Stimulated activated memory B cell treated with anti-CD40 and anti-IgM and Interleukin-4, amounts not matched to agents 10 μg/mL and 1 μg/mL and 100 μg/mL, for 72 hours (primary cell): ENCODE results near the gene STPG1.

Source experiments
- ATAC-seq: fragments of 150-1000 bp; cut with Tn5 transposase; 2 replicates; pipeline ENCODE4 v1.10.0; 2021
- H3K27ac Mint-ChIP-seq: one replicate; pipeline ENCODE4 v1.8.0; 2022; ENCODE audit warnings: mild to moderate bottlenecking, mixed read lengths
- H3K27me3 Mint-ChIP-seq: one replicate; pipeline ENCODE4 v1.8.0; 2022; ENCODE audit warnings: mixed read lengths
- H3K36me3 Mint-ChIP-seq: one replicate; pipeline ENCODE4 v1.8.0; 2022; ENCODE audit warnings: mixed read lengths
- H3K4me1 Mint-ChIP-seq: one replicate; pipeline ENCODE4 v1.8.0; 2022; ENCODE audit warnings: mixed read lengths
- H3K4me3 Mint-ChIP-seq: one replicate; pipeline ENCODE4 v1.8.0; 2022; ENCODE audit warnings: mild to moderate bottlenecking, moderate library complexity, mixed read lengths
- H3K9me3 Mint-ChIP-seq: one replicate; pipeline ENCODE4 v1.8.0; 2022; ENCODE audit warnings: mixed read lengths

Gene STPG1

GRCh38 chr1:24336075-24336474 lies 77.5 kb downstream of the STPG1 start:
- no peak overlapping the region for H3K4me3 Mint-ChIP-seq

GRCh38 chr1:24331961-24332673 lies 81.5 kb downstream of the STPG1 start:
- Mint-ChIP-seq H3K36me3 (no peaks in the 10 kb centered on the region), H3K27ac (no peak overlapping the region), H3K4me3 (no peak overlapping the region), H3K4me1 (no peaks in the 10 kb centered on the region), H3K9me3 (no peaks in the 10 kb centered on the region), H3K27me3 (no peaks in the 10 kb centered on the region)
- ATAC-seq: no peak

More at GRCh38 chr1:24336075-24336474, 77.5 kb downstream of the STPG1 start:
- no peak overlapping the region for H3K27ac Mint-ChIP-seq
- peaks cover 9% of the 10 kb centered on the region for H3K27me3 Mint-ChIP-seq
- no peaks in the 10 kb centered on the region for H3K36me3 Mint-ChIP-seq
- no peak for ATAC-seq
- H3K4me1 Mint-ChIP-seq: no peaks in the 10 kb centered on the region
- no peaks in the 10 kb centered on the region for H3K9me3 Mint-ChIP-seq

GRCh38 chr1:24329797-24330543 lies 83.6 kb downstream of the STPG1 start:
- ATAC-seq: no peak
- no peaks in the 10 kb centered on the region for H3K4me1 Mint-ChIP-seq
- H3K27ac Mint-ChIP-seq: no peak overlapping the region
- peaks cover 7% of the 10 kb centered on the region for H3K27me3 Mint-ChIP-seq
- no peaks in the 10 kb centered on the region for H3K36me3 Mint-ChIP-seq
- no peak overlapping the region for H3K4me3 Mint-ChIP-seq
- H3K9me3 Mint-ChIP-seq: no peaks in the 10 kb centered on the region

GRCh38 chr1:24329331-24329730 lies 84.3 kb downstream of the STPG1 start:
- Mint-ChIP-seq H3K36me3 (no peaks in the 10 kb centered on the region), H3K27ac (no peak overlapping the region), H3K4me1 (no peaks in the 10 kb centered on the region), H3K4me3 (no peak overlapping the region), H3K9me3 (no peaks in the 10 kb centered on the region), H3K27me3 (peaks cover 7% of the 10 kb centered on the region)
- ATAC-seq: no peak

GRCh38 chr1:24327891-24328290 lies 85.7 kb downstream of the STPG1 start:
- Mint-ChIP-seq H3K4me3 (no peak overlapping the region), H3K9me3 (no peaks in the 10 kb centered on the region), H3K36me3 (no peaks in the 10 kb centered on the region), H3K4me1 (no peaks in the 10 kb centered on the region), H3K27me3 (peaks cover 7% of the 10 kb centered on the region), H3K27ac (no peak overlapping the region)
- ATAC-seq: no peak

- Mint-ChIP-seq H3K4me3 (no peak overlapping the region), H3K27me3 (peaks cover 7% of the 10 kb centered on the region), H3K4me1 (no peaks in the 10 kb centered on the region), H3K27ac (no peak overlapping the region), H3K9me3 (no peaks in the 10 kb centered on the region), H3K36me3 (no peaks in the 10 kb centered on the region)
- ATAC-seq: no peak
Measured at GRCh38 chr1:24327486-24327885, 86.1 kb downstream of the STPG1 start.

GRCh38 chr1:24325587-24326449 lies 87.8 kb downstream of the STPG1 start:
- H3K36me3 Mint-ChIP-seq: no peaks in the 10 kb centered on the region
- H3K27me3 Mint-ChIP-seq: peaks cover 7% of the 10 kb centered on the region
- no peaks in the 10 kb centered on the region for H3K9me3 Mint-ChIP-seq
- no peak overlapping the region for H3K27ac Mint-ChIP-seq
- peaks cover 16% of the 10 kb centered on the region for H3K4me1 Mint-ChIP-seq
- ATAC-seq: no peak
- H3K4me3 Mint-ChIP-seq: no peak overlapping the region

GRCh38 chr1:24324903-24325302 lies 88.7 kb downstream of the STPG1 start:
- Mint-ChIP-seq H3K4me1 (peaks cover 16% of the 10 kb centered on the region), H3K27ac (no peak overlapping the region), H3K36me3 (no peaks in the 10 kb centered on the region), H3K27me3 (peaks cover 15% of the 10 kb centered on the region), H3K9me3 (no peaks in the 10 kb centered on the region), H3K4me3 (no peak overlapping the region)
- no peak for ATAC-seq

GRCh38 chr1:24323281-24323680 lies 90.3 kb downstream of the STPG1 start:
- Mint-ChIP-seq H3K4me3 (no peak overlapping the region), H3K9me3 (no peaks in the 10 kb centered on the region), H3K36me3 (no peaks in the 10 kb centered on the region), H3K27ac (no peak overlapping the region), H3K4me1 (peaks cover 30% of the 10 kb centered on the region), H3K27me3 (peaks cover 32% of the 10 kb centered on the region)
- no peak for ATAC-seq

- H3K27ac Mint-ChIP-seq: peak overlapping the region; percentile 66
- peaks cover 37% of the 10 kb centered on the region for H3K27me3 Mint-ChIP-seq
- H3K4me3 Mint-ChIP-seq: peak overlapping the region; percentile 79
- ATAC-seq: no peak
- H3K36me3 Mint-ChIP-seq: no peaks in the 10 kb centered on the region
- peaks cover 33% of the 10 kb centered on the region for H3K4me1 Mint-ChIP-seq
- H3K9me3 Mint-ChIP-seq: no peaks in the 10 kb centered on the region
Measured at GRCh38 chr1:24322470-24323177, 91.0 kb downstream of the STPG1 start.

- ATAC-seq: peak; percentile 87
- Mint-ChIP-seq H3K27me3 (peaks cover 43% of the 10 kb centered on the region), H3K4me1 (peaks cover 37% of the 10 kb centered on the region), H3K27ac (peak overlapping the region; percentile 66), H3K36me3 (no peaks in the 10 kb centered on the region), H3K4me3 (peak overlapping the region; percentile 79), H3K9me3 (no peaks in the 10 kb centered on the region)
Measured at GRCh38 chr1:24321697-24322469, 91.7 kb downstream of the STPG1 start.

GRCh38 chr1:24321126-24321525 lies 92.5 kb downstream of the STPG1 start:
- H3K27ac Mint-ChIP-seq: peak overlapping the region; percentile 66
- H3K4me3 Mint-ChIP-seq: no peak overlapping the region
- H3K9me3 Mint-ChIP-seq: no peaks in the 10 kb centered on the region
- H3K27me3 Mint-ChIP-seq: peaks cover 45% of the 10 kb centered on the region
- no peaks in the 10 kb centered on the region for H3K36me3 Mint-ChIP-seq
- no peak for ATAC-seq
- peaks cover 42% of the 10 kb centered on the region for H3K4me1 Mint-ChIP-seq

GRCh38 chr1:24319962-24320361 lies 93.6 kb downstream of the STPG1 start:
- H3K27ac Mint-ChIP-seq: no peak overlapping the region
- H3K4me3 Mint-ChIP-seq: no peak overlapping the region
- H3K9me3 Mint-ChIP-seq: no peaks in the 10 kb centered on the region
- H3K4me1 Mint-ChIP-seq: peaks cover 42% of the 10 kb centered on the region
- H3K27me3 Mint-ChIP-seq: peaks cover 45% of the 10 kb centered on the region
- H3K36me3 Mint-ChIP-seq: no peaks in the 10 kb centered on the region
- ATAC-seq: no peak

- H3K36me3 Mint-ChIP-seq: no peaks in the 10 kb centered on the region
- H3K27ac Mint-ChIP-seq: no peak within 1 kb of the TSS
- peaks cover 45% of the 10 kb centered on the region for H3K27me3 Mint-ChIP-seq
- no peak for ATAC-seq
- H3K4me1 Mint-ChIP-seq: peaks cover 42% of the 10 kb centered on the region
- H3K9me3 Mint-ChIP-seq: no peaks in the 10 kb centered on the region
- peak within 1 kb of the TSS; percentile 31 for H3K4me3 Mint-ChIP-seq
Measured at GRCh38 chr1:24319312-24319863, 94.2 kb downstream of the STPG1 start, which contains the start of gene GRHL3. Gene GRHL3, plus strand, starts transcription at chr1:24319357. Its CDS starts 195 bp downstream, at chr1:24319552.
